ENCODE measurements around the gene BCL11A. TPM values are rescaled to one million over a fixed set of nuclear protein-coding genes. Genes with fewer than 3 reads are reported as not detected.

Gene BCL11A
- total RNA-seq, 1 experiment from 2014 or later: 0.29 TPM

DNA sequence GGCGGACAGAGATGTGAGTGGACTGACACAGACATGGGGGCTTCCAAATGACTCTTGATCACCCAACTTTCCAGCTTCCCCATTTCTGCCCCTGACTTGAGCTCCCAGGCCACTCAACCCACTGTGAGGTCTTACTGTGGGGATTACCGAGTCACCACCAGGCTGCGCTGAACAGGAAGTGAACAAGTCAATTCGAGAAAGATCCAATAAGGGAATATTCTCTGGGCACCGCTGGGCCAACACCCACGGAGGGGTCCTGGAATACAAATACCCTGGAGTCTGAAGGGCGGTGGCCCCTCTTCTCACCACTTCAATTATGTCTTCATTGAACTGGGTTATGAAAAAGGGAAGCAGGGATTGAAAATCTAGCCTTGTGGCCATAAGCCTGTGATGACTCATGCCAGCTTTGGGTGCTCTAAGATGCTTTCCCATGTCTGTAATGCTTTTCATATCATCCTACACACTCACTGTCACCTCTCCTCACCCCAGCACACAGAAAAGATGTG is 37.7 kb downstream of the BCL11A start:
- peaks cover 28% of the 10 kb centered on the region for H3K4me1 Mint-ChIP-seq (ENCODE audit: low read depth, unreplicated experiment)
- BruUV-seq (replicated peaks): no TSS peak
- H3K4me3 Mint-ChIP-seq (ENCODE audit: unreplicated experiment): no peak overlapping the region
- no peak overlapping the region for H3K4me3 ChIP-seq (ENCODE audit: low read depth, low read length)
- DNase-seq: no peak
- intact Hi-C loops (cut with micrococcal nuclease; ENCODE audit: unreplicated experiment): loop anchor here (2.0 kb wide), 3 partner anchors 15 to 35 kb away; no protein-coding TSS in a partner anchor
- ChIA-PET POLR2A (no interaction called here), CTCF (no interaction called here)
- H3K36me3 Mint-ChIP-seq (ENCODE audit: insufficient read depth, unreplicated experiment): no peaks in the 10 kb centered on the region
- TF ChIP-seq, protein P1, sequence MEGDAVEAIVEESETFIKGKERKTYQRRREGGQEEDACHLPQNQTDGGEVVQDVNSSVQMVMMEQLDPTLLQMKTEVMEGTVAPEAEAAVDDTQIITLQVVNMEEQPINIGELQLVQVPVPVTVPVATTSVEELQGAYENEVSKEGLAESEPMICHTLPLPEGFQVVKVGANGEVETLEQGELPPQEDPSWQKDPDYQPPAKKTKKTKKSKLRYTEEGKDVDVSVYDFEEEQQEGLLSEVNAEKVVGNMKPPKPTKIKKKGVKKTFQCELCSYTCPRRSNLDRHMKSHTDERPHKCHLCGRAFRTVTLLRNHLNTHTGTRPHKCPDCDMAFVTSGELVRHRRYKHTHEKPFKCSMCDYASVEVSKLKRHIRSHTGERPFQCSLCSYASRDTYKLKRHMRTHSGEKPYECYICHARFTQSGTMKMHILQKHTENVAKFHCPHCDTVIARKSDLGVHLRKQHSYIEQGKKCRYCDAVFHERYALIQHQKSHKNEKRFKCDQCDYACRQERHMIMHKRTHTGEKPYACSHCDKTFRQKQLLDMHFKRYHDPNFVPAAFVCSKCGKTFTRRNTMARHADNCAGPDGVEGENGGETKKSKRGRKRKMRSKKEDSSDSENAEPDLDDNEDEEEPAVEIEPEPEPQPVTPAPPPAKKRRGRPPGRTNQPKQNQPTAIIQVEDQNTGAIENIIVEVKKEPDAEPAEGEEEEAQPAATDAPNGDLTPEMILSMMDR (IDR thresholded peaks at IDR 0.05; ENCODE audit: insufficient read depth in 1 of 2, low read depth in 1 of 2, low read length in 1 of 2, severe bottlenecking in 1 of 2, unreplicated experiment in 1 of 2): no peak
- peak overlapping the region; percentile 83 for H3K27ac Mint-ChIP-seq (ENCODE audit: unreplicated experiment)
- H3K36me3 ChIP-seq (ENCODE audit: control insufficient read depth, insufficient read depth, low read length): no peaks in the 10 kb centered on the region
- H3K4me1 ChIP-seq: peaks cover 45% of the 10 kb centered on the region
- H3K9me3 ChIP-seq: 0 out of 2 replicates have a peak, but pooled peaks cover 3% of the 10 kb centered on the region
- peaks cover 14% of the 10 kb centered on the region for H3K9me3 Mint-ChIP-seq (ENCODE audit: unreplicated experiment)
- no peaks in the 10 kb centered on the region for H3K27me3 ChIP-seq (replicated peaks; ENCODE audit: control insufficient read depth, insufficient read depth, low read length)
- H3K27me3 Mint-ChIP-seq (ENCODE audit: insufficient read depth, unreplicated experiment): no peaks in the 10 kb centered on the region

GRCh38 chr2:60513996-60514395 is 39.5 kb downstream of the BCL11A start:
- H3K36me3 Mint-ChIP-seq (ENCODE audit: insufficient read depth, unreplicated experiment): no peaks in the 10 kb centered on the region
- intact Hi-C loops (cut with micrococcal nuclease; ENCODE audit: unreplicated experiment): loop anchor here (2.0 to 5.0 kb wide), 4 partner anchors 17 to 82 kb away; no protein-coding TSS in a partner anchor

DNA sequence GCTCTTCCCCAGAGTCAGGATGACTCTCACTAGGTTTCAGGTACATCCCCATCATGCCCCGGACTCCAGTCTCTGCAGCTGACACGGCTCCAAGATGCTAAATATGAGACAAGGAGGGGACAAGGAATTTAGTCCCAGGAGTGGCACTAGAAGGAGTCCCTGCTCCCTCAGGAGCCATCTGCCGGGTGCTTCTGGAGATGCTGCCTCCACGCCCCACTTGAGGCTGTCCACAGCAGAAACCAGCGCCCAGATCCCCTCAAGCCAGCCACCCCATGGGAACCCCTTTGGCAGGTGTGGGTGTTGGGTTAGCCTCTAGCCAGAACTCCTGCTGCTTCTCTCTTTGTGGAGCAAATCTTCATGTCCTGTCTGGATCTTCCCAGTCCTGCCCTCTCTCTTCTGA is 40.3 kb downstream of the BCL11A start:
- peaks cover 38% of the 10 kb centered on the region for H3K4me1 Mint-ChIP-seq (ENCODE audit: low read depth, unreplicated experiment)
- no TSS peak for BruUV-seq (replicated peaks)
- no peak for DNase-seq
- TF ChIP-seq, protein P1 (IDR thresholded peaks at IDR 0.05; ENCODE audit: insufficient read depth in 1 of 2, low read depth in 1 of 2, low read length in 1 of 2, severe bottlenecking in 1 of 2, unreplicated experiment in 1 of 2): no peak
- H3K36me3 Mint-ChIP-seq (ENCODE audit: insufficient read depth, unreplicated experiment): no peaks in the 10 kb centered on the region
- ChIA-PET POLR2A (no interaction called here), CTCF (no interaction called here)
- H3K27me3 Mint-ChIP-seq (ENCODE audit: insufficient read depth, unreplicated experiment): no peaks in the 10 kb centered on the region
- 0 out of 2 replicates have a peak, but pooled peaks cover 3% of the 10 kb centered on the region for H3K9me3 ChIP-seq
- no peaks in the 10 kb centered on the region for H3K27me3 ChIP-seq (replicated peaks; ENCODE audit: control insufficient read depth, insufficient read depth, low read length)
- H3K36me3 ChIP-seq (ENCODE audit: control insufficient read depth, insufficient read depth, low read length): no peaks in the 10 kb centered on the region
- H3K4me1 ChIP-seq: peaks cover 45% of the 10 kb centered on the region
- no peak overlapping the region for H3K4me3 ChIP-seq (ENCODE audit: low read depth, low read length)
- intact Hi-C loops (cut with micrococcal nuclease; ENCODE audit: unreplicated experiment): loop anchor here (5.0 kb wide), 1 partner anchor 81 kb away; no protein-coding TSS in a partner anchor
- H3K4me3 Mint-ChIP-seq (ENCODE audit: unreplicated experiment): no peak overlapping the region
- H3K27ac Mint-ChIP-seq (ENCODE audit: unreplicated experiment): no peak overlapping the region
- peaks cover 14% of the 10 kb centered on the region for H3K9me3 Mint-ChIP-seq (ENCODE audit: unreplicated experiment)

More at GRCh38 chr2:60513996-60514395, 39.5 kb downstream of the BCL11A start:
- no peak overlapping the region for H3K4me3 ChIP-seq (ENCODE audit: low read depth, low read length)
- no peak for DNase-seq
- H3K9me3 Mint-ChIP-seq (ENCODE audit: unreplicated experiment): peaks cover 14% of the 10 kb centered on the region
- H3K9me3 ChIP-seq: 0 out of 2 replicates have a peak, but pooled peaks cover 3% of the 10 kb centered on the region
- no peaks in the 10 kb centered on the region for H3K27me3 ChIP-seq (replicated peaks; ENCODE audit: control insufficient read depth, insufficient read depth, low read length)
- TF ChIP-seq, protein P1 (IDR thresholded peaks at IDR 0.05; ENCODE audit: insufficient read depth in 1 of 2, low read depth in 1 of 2, low read length in 1 of 2, severe bottlenecking in 1 of 2, unreplicated experiment in 1 of 2): no peak
- no peaks in the 10 kb centered on the region for H3K36me3 ChIP-seq (ENCODE audit: control insufficient read depth, insufficient read depth, low read length)
- ChIA-PET POLR2A (no interaction called here), CTCF (no interaction called here)
- H3K4me3 Mint-ChIP-seq (ENCODE audit: unreplicated experiment): no peak overlapping the region
- peaks cover 45% of the 10 kb centered on the region for H3K4me1 ChIP-seq
- BruUV-seq (replicated peaks): no TSS peak
- peaks cover 38% of the 10 kb centered on the region for H3K4me1 Mint-ChIP-seq (ENCODE audit: low read depth, unreplicated experiment)
- H3K27ac Mint-ChIP-seq (ENCODE audit: unreplicated experiment): no peak overlapping the region
- H3K27me3 Mint-ChIP-seq (ENCODE audit: insufficient read depth, unreplicated experiment): no peaks in the 10 kb centered on the region

Data from Caco-2 (cell line).